Measurements from ENCODE around the gene F9.

Gene F9

GRCh38 chrX:139596068-139596467 is 65.5 kb downstream of the F9 start:
- DNase-seq (ENCODE audit: low read depth in 1 of 2, low spot score in 1 of 2), result no peak

- no peak for DNase-seq (ENCODE audit: low read depth in 1 of 2, low spot score in 1 of 2)
Measured at GRCh38 chrX:139600105-139600504, 69.6 kb downstream of the F9 start.

Data from activated T-helper 1 cell treated with anti-CD3 and anti-CD28 coated beads, Interleukin-2, amount 50 U/mL, for 16 hours (primary cell).